HEK293T (cell line): ENCODE data around the gene MRM2.

Experiments
- CTCF ChIA-PET: fragments of 350-600 bp; formaldehyde crosslinking; extraction: SDS; loops from one replicate; lab custom pipeline; 2021; ENCODE audit warnings: antibody characterized with exemption, inconsistent platforms; lab: Yijun Ruan, JAX
- POLR2A ChIA-PET: fragments of 350-600 bp; formaldehyde crosslinking; extraction: SDS; loops from one replicate; lab custom pipeline; 2020; ENCODE audit warnings: antibody characterized with exemption, inconsistent platforms; lab: Yijun Ruan, JAX
- DNase-seq: peaks from one replicate; pipeline ENCODE4 v3.0.0; 2012; ENCODE audit warnings: mixed read lengths; ENCODE audit errors: extremely low spot score
- ARNT ChIP-seq: fragments of 450-650 bp; IDR thresholded peaks from 2 replicates; pipeline ENCODE4 v1.6.1; 2017; ENCODE audit warnings: mild to moderate bottlenecking
- BHLHE40 ChIP-seq: fragments of 450-650 bp; IDR thresholded peaks from 2 replicates; pipeline ENCODE4 v1.6.1; 2016; ENCODE audit warnings: mild to moderate bottlenecking, moderate library complexity, borderline replicate concordance
- CTBP1 ChIP-seq: fragments of 450-650 bp; IDR thresholded peaks from 2 replicates; pipeline ENCODE4 v1.6.1; 2016; ENCODE audit warnings: borderline replicate concordance
- ELF4 ChIP-seq: fragments of 450-650 bp; IDR thresholded peaks from 2 replicates; pipeline ENCODE4 v1.6.1; 2017; ENCODE audit warnings: antibody characterized with exemption
- FOXA1 ChIP-seq: fragments of 450-650 bp; IDR thresholded peaks from 2 replicates; pipeline ENCODE4 v1.6.1; 2016; ENCODE audit warnings: mild to moderate bottlenecking
- FOXK2 ChIP-seq: fragments of 450-650 bp; IDR thresholded peaks from 2 replicates; pipeline ENCODE4 v1.6.1; 2016; ENCODE audit warnings: mild to moderate bottlenecking
- FOXM1 ChIP-seq: fragments of 450-650 bp; IDR thresholded peaks from 2 replicates; pipeline ENCODE4 v1.6.1; 2017; ENCODE audit warnings: mild to moderate bottlenecking, borderline replicate concordance
- HDGF ChIP-seq: fragments of 450-650 bp; IDR thresholded peaks from 2 replicates; pipeline ENCODE4 v1.6.1; 2017; ENCODE audit warnings: antibody characterized with exemption, borderline replicate concordance
- L3MBTL2 ChIP-seq: fragments of 450-650 bp; conservative IDR thresholded peaks from 2 replicates; pipeline ENCODE4 v1.6.1; 2016; ENCODE audit warnings: mild to moderate bottlenecking
- LEF1 ChIP-seq: fragments of 450-650 bp; IDR thresholded peaks from 2 replicates; pipeline ENCODE4 v1.6.1; 2017; ENCODE audit warnings: mild to moderate bottlenecking, borderline replicate concordance
- NFRKB ChIP-seq: fragments of 450-650 bp; IDR thresholded peaks from 2 replicates; pipeline ENCODE4 v1.6.1; 2016; ENCODE audit warnings: mild to moderate bottlenecking, moderate library complexity
- SP1 ChIP-seq: fragments of 450-650 bp; IDR thresholded peaks from 2 replicates; pipeline ENCODE4 v1.6.1; 2017
- SUZ12 ChIP-seq: fragments of 450-650 bp; IDR thresholded peaks from 2 replicates; pipeline ENCODE4 v1.6.1; 2016; ENCODE audit warnings: mild to moderate bottlenecking
- TARDBP ChIP-seq: fragments of 450-650 bp; IDR thresholded peaks from 2 replicates; pipeline ENCODE4 v1.6.1; 2016
- ZNF384 ChIP-seq: fragments of 450-650 bp; IDR thresholded peaks from 2 replicates; pipeline ENCODE4 v1.6.1; 2016
- TF ChIP-seq, protein P1 (sequence below): fragments of 450-650 bp; IDR thresholded peaks from 2 replicates; pipeline ENCODE4 v1.6.1; 2016

Gene MRM2

DNA sequence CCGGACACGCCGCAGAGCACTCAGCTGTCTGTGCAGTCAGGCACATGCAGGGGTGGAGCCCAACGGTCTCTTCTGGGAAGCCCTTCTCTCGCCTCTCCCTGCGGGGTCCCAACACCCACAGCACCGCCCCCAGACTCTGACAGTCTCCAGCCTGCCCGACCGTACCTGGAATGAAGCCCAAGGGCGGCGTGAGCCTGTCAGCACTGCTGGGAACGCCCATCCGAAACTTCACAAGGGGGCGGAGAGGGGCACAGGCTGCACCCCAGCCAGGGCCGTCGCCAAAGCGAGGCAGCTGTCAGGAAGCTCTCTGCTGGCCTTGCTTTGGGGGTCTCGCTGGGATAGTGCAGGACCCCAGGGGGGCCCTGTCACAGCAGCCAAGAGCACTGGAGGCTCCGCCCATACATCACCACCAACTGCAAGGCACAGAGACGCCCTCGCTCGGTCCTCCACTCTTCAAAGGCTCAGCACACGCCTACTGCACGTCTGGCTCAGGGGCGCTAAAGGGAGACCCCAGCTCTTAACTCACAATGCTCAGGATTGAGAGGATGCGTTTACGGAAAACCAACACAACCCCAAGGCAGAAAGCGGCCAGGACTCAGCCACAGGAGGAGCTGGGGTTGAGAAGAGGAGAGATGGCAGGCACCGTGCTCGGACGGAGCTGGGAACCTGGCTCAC lies 40.2 kb downstream of the MRM2 start:
- no peak for DNase-seq
- POLR2A ChIA-PET = no interaction called here
- CTCF ChIA-PET = no interaction called here
- no peak for TF ChIP-seq NFRKB
- TF ChIP-seq FOXM1 = no peak
- no peak for TF ChIP-seq SUZ12
- TF ChIP-seq, protein P1, sequence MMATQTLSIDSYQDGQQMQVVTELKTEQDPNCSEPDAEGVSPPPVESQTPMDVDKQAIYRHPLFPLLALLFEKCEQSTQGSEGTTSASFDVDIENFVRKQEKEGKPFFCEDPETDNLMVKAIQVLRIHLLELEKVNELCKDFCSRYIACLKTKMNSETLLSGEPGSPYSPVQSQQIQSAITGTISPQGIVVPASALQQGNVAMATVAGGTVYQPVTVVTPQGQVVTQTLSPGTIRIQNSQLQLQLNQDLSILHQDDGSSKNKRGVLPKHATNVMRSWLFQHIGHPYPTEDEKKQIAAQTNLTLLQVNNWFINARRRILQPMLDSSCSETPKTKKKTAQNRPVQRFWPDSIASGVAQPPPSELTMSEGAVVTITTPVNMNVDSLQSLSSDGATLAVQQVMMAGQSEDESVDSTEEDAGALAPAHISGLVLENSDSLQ = no peak
- TF ChIP-seq L3MBTL2 = no peak
- TF ChIP-seq ARNT = no peak
- TF ChIP-seq LEF1 = no peak
- no peak for TF ChIP-seq ELF4

DNA sequence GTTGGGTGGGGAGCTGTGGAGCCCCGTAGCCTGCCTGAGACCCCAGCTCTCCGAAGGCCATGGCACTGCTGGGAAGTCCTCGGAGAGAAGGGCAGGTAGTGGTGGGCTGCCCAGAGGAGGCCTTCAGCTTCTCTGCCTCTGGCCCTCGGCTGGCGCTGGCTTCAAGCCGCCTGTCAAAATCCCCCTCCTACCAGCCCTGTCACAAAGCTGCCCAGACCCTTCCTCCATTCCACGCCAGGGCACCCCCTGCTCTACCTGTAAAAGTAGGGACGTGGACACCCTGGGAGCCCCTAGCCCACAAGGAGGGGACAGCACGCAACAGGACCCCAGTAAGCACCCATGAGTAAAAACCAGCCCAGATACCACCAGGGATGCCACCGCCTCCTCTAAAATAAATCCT lies 40.9 kb downstream of the MRM2 start:
- ChIA-PET POLR2A (no interaction called here), CTCF (no interaction called here)
- DNase-seq = no peak
- TF ChIP-seq L3MBTL2 = no peak
- TF ChIP-seq, protein P1 = no peak
- no peak for TF ChIP-seq FOXA1
- no peak for TF ChIP-seq NFRKB

DNA sequence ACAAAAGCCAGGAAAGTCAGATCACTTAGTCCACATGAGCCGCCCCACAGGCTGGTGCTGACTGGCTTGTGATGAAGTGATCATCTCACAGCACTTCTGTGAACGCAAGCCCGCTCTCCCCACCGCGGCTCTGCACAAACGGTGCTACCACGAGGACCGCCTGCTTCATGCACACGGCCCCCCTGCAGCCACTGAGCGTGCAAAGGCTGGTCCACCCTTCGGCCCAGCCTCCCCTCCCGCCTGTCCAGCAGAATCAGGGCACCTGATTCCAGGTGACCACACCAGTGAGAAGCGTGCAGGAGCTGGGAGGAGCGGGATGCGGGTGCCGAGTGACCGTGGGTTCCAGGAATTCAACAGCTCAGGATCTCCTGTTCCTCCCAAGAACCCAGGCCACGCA lies 41.4 kb downstream of the MRM2 start:
- CTCF ChIA-PET = no interaction called here
- TF ChIP-seq NFRKB (no peak), CTBP1 (no peak), SP1 (no peak), ARNT (no peak), BHLHE40 (no peak)
- no peak for DNase-seq
- POLR2A ChIA-PET = no interaction called here

DNA sequence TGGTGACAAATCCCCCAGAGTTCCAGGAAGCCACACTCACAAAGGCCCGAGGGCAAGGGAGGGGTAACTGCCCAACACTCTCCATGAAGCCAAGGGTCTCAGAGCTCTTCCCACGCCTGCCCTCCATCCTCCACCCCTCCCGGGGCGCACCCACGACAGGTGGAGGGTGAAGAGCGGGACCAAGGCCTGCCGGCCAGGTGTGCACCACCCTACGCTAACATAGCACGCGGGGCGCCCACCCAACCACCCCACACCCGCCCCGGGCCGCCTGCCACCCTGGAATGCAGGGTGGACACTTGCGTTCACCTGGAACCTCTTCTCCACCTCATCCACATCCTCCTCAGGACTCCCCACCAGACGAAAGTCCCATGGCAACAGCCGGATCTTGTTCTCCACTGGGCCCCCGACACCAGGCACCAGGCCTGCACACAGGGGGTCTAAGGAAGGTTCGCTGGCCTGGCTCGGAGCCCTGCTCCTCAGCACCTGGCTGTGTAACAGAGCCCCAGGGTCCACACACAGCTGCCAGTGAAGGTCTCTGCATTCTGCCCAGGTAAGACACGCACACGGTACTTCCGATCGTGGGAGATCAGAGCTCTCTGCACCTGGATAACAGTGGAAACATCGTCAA lies 41.9 kb downstream of the MRM2 start:
- POLR2A ChIA-PET = no interaction called here
- TF ChIP-seq, protein P1 = no peak
- TF ChIP-seq TARDBP = no peak
- DNase-seq = no peak
- CTCF ChIA-PET = no interaction called here

DNA sequence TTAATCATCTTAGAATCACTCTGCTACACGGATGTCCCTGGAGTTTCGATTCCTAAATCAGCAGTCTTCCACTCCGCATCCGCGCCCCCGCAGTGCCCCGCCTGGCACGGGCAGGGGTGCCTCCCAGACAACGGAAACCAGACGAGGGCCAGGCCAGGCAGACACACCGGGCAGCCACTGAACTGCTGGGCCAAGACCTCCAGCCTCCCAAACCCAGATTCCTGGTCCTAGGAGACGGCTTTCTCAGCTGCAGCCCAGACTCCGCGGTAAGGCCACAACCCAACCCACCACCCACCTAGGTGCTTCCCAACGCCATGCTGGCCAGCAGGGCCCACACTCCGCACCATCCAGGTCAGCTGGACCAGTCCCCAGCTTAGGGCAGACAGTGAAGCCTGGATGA lies 42.5 kb downstream of the MRM2 start:
- CTCF ChIA-PET = no interaction called here
- DNase-seq = no peak
- no peak for TF ChIP-seq ARNT
- no peak for TF ChIP-seq ELF4
- TF ChIP-seq FOXM1 = no peak
- no peak for TF ChIP-seq L3MBTL2
- no peak for TF ChIP-seq FOXK2
- no peak for TF ChIP-seq BHLHE40
- TF ChIP-seq SUZ12 = no peak
- no peak for TF ChIP-seq NFRKB
- TF ChIP-seq, protein P1 = no peak
- TF ChIP-seq ZNF384 = no peak
- TF ChIP-seq HDGF = no peak
- TF ChIP-seq CTBP1 = no peak
- POLR2A ChIA-PET = no interaction called here

DNA sequence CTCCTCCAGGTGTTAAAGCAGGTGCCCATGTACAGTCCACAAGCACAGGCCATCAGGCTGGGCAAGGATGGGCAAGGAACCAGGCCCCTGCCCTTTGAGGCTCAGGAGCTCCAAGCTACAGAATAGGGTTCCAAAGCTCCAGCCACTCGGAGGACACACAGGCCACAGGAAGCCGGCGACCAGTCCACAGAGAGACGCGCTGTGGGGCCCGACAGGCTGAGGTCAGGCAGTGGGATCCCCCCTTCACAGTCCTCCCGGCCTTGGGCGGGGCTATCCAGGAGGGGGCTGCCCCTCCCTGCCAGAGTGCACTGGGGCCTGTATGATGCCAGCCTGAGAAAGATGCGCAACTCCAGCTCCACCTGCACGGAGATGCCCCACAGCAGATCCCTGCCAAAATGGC lies 43.2 kb downstream of the MRM2 start:
- TF ChIP-seq LEF1 (no peak), L3MBTL2 (no peak), FOXM1 (no peak), TARDBP (no peak), ELF4 (no peak), FOXK2 (no peak), SP1 (no peak), FOXA1 (no peak), NFRKB (no peak), ZNF384 (no peak), SUZ12 (no peak), CTBP1 (no peak), BHLHE40 (no peak), ARNT (no peak), HDGF (no peak)
- TF ChIP-seq, protein P1 = no peak
- no peak for DNase-seq
- ChIA-PET POLR2A (no interaction called here), CTCF (no interaction called here)
